Right lobe of liver (tissue), 6 donors: ENCODE data around the gene PDE9A. TPM values are rescaled to one million over a fixed set of nuclear protein-coding genes. Genes with fewer than 3 reads are reported as not detected.
"Not testable (repeated sequence)": the region's sequence is repeated elsewhere in the genome, so short reads cannot be mapped to it uniquely, and the experiment has no call there.

Experiments
- ATAC-seq, 4 donors: fragments of 200-7000 bp; cut with Tn5 transposase; one replicate each; pipeline ENCODE4 v1.9.1; 2020; ENCODE audit warnings: mild to moderate bottlenecking in 4 of 4, moderate library complexity in 4 of 4
- DNase-seq, 3 donors: peaks; one replicate each; pipeline ENCODE4 v3.0.0-alpha.2; 2020
- H3K27ac ChIP-seq, 3 donors: fragments of 200-600 bp; one replicate each; pipeline ENCODE4 v1.8.0; 2022
- H3K27me3 ChIP-seq, 2 donors: fragments of 200-600 bp; one replicate each; pipeline ENCODE4 v1.8.0; 2022
- H3K36me3 ChIP-seq, 4 donors: fragments of 200-600 bp; sonication (generic) in 1 of 4; one replicate each; pipeline versions ENCODE4 v1.5.1 to v1.8.0; 2017 to 2022; ENCODE audit warnings: control low read depth in 1 of 4
- H3K4me1 ChIP-seq, 4 donors: fragments of 200-600 bp; sonication (generic) in 1 of 4; one replicate each; pipeline versions ENCODE4 v1.5.1 to v1.8.0; 2017 to 2022; ENCODE audit warnings: control low read depth in 1 of 4
- H3K4me3 ChIP-seq, 3 donors: fragments of 200-600 bp; one replicate each; pipeline ENCODE4 v1.8.0; 2022
- H3K9me3 ChIP-seq, 4 donors: fragments of 200-600 bp; sonication (generic) in 1 of 4; one replicate each; pipeline versions ENCODE4 v1.5.1 to v1.8.0; 2017 to 2022; ENCODE audit warnings: control low read depth in 1 of 4
- POLR2A ChIP-seq: fragments of 450-650 bp; IDR thresholded peaks from one replicate; pipeline ENCODE4 v1.6.1; 2017; ENCODE audit warnings: antibody characterized with exemption, mild to moderate bottlenecking
- WGBS: methylation state at CpG from one replicate; pipeline ENCODE4 v1.1.6; 2018; ENCODE audit warnings: low coverage, low lambda C conversion rate; ENCODE audit not compliant: insufficient coverage; ENCODE audit errors: missing lambda C conversion rate; 5-methylcytosine and 5-hydroxymethylcytosine counted together
- intact Hi-C, 2 donors: fragments of 100-400 bp; cut with DNase I; formaldehyde crosslinking; loops; one replicate each; pipeline versions ENCODE4 v1.11.2 to v1.14.1; 2022
- total RNA-seq, 6 experiments: library from RNA; depleted of rRNA in 2 of 6; stranded (reverse); fragments of >200 nt in 2 of 6; fragmentation: NEBNext Ultra II Directional in 3 of 6; extraction: Animal tissue kit (Norgen Biotek cat#: 25700) in 3 of 6; gene quantifications; one replicate each; pipeline versions ENCODE4 v1.1.0 to v1.2.4, GENCODE V29; 2016 to 2023
- TF ChIP-seq, protein P1 (sequence below), 4 donors: fragments of 200-600 bp in 3 of 4; fragments of 450-650 bp in 1 of 4; IDR thresholded peaks; one replicate each; pipeline versions ENCODE4 v1.5.1 to v1.8.0; 2016 to 2022; ENCODE audit warnings: antibody characterized with exemption in 4 of 4, mild to moderate bottlenecking in 2 of 4
- donor health status: DM: no; HTN: yes; CAD: no.
- donor health status: DM: no; HTN: no; CAD: no.
- donor health status: DM: no; HTN: no; CAD: no.
- donor health status: DM: no; HTN: yes; CAD: no.
- donor health status: DM: no; HTN: yes; CAD: no.

Gene PDE9A
- total RNA-seq, 6 experiments from 2014 or later: 1.1 to 5.9 (median 3.3) TPM

DNA sequence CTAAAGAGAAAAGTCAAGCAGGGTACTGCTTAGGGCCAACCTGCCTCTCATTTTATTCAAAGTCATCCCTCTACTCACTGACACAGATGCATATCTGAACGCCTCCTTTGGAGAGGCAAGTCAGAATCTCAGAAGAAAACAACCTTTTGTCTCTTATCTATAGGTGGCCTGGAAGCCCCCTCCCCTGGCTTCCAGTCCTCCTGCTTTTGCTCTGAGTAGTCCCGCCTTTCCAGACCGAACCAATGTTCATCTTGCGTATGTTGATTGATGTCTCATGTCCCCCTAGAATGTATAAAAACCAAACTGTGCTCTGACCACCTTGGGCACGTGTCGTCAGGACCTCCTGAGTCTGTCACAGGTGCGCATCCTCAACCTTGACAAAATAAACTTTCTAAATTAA, 144.1 kb downstream of the PDE9A start:
- ATAC-seq (no peak), DNase-seq (no peak)
- no peaks in the 10 kb centered on the region for H3K36me3 ChIP-seq
- no peak overlapping the region for H3K4me3 ChIP-seq
- H3K4me1 ChIP-seq: no peaks in the 10 kb centered on the region
- 83% methylated on average over 7 of the region's 7 CpGs for WGBS
- no peaks in the 10 kb centered on the region for H3K9me3 ChIP-seq
- H3K27me3 ChIP-seq: no peaks in the 10 kb centered on the region
- intact Hi-C loops: no loop called here
- no peak overlapping the region for H3K27ac ChIP-seq
- TF ChIP-seq, protein P1, sequence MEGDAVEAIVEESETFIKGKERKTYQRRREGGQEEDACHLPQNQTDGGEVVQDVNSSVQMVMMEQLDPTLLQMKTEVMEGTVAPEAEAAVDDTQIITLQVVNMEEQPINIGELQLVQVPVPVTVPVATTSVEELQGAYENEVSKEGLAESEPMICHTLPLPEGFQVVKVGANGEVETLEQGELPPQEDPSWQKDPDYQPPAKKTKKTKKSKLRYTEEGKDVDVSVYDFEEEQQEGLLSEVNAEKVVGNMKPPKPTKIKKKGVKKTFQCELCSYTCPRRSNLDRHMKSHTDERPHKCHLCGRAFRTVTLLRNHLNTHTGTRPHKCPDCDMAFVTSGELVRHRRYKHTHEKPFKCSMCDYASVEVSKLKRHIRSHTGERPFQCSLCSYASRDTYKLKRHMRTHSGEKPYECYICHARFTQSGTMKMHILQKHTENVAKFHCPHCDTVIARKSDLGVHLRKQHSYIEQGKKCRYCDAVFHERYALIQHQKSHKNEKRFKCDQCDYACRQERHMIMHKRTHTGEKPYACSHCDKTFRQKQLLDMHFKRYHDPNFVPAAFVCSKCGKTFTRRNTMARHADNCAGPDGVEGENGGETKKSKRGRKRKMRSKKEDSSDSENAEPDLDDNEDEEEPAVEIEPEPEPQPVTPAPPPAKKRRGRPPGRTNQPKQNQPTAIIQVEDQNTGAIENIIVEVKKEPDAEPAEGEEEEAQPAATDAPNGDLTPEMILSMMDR (IDR thresholded peaks at IDR 0.05): no peak
- no peak for TF ChIP-seq POLR2A

DNA sequence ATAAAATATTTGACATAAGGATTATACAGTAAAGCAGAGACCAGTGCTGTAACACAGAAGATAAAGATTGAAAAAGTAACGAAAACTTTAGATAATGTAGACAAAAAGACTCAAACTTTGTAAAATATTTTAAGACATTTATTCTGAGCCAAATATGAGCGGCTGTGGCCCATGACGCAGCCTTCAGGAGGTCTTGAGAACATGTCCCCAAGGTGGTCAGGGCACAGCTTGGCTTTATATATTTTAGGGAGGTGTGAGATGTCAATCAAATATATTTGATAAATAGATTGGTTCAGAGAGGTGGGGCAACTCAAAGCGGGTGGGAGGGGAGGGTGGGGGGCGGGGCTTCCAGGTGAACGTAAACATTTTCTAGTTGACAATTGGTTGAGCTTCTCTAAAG, 144.7 kb downstream of the PDE9A start:
- WGBS: 79% methylated on average over 5 of the region's 6 CpGs
- ATAC-seq: no peak
- intact Hi-C loops: no loop called here

DNA sequence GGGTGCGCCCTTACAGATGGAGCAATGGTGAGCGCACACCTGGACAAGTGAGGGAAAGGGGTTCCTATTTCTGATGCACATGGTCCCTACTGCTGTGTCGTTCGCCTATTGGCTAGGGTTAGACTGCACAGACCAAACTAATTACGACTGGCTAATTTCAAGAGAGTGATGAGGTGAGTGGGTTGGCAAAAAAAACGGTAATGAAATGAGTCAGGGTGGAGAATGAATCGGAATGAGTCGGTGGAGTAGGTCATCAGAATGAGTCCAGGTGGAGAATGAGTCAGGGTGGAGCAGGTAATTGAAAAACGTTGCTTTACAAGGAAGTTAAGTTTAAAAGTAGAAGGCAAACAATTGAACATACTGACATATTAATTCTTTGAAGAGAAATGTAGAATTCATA, 146.1 kb downstream of the PDE9A start:
- H3K27ac ChIP-seq: no peak overlapping the region
- 65% methylated on average over 9 of the region's 9 CpGs for WGBS
- H3K4me1 ChIP-seq: no peaks in the 10 kb centered on the region
- H3K4me3 ChIP-seq: no peak overlapping the region
- intact Hi-C loops: no loop called here
- DNase-seq (no peak), ATAC-seq (no peak)
- H3K27me3 ChIP-seq: no peaks in the 10 kb centered on the region
- H3K36me3 ChIP-seq: no peaks in the 10 kb centered on the region
- H3K9me3 ChIP-seq: no peaks in the 10 kb centered on the region
- TF ChIP-seq, protein P1 (IDR thresholded peaks at IDR 0.05): no peak
- no peak for TF ChIP-seq POLR2A

More for the DNA sequence above, 144.7 kb downstream of the PDE9A start:
- no peaks in the 10 kb centered on the region for H3K4me1 ChIP-seq
- no peak for DNase-seq
- no peaks in the 10 kb centered on the region for H3K9me3 ChIP-seq
- no peak overlapping the region for H3K4me3 ChIP-seq
- no peaks in the 10 kb centered on the region for H3K27me3 ChIP-seq
- no peak overlapping the region for H3K27ac ChIP-seq
- TF ChIP-seq POLR2A: no peak
- TF ChIP-seq, protein P1 (IDR thresholded peaks at IDR 0.05): no peak
- no peaks in the 10 kb centered on the region for H3K36me3 ChIP-seq

DNA sequence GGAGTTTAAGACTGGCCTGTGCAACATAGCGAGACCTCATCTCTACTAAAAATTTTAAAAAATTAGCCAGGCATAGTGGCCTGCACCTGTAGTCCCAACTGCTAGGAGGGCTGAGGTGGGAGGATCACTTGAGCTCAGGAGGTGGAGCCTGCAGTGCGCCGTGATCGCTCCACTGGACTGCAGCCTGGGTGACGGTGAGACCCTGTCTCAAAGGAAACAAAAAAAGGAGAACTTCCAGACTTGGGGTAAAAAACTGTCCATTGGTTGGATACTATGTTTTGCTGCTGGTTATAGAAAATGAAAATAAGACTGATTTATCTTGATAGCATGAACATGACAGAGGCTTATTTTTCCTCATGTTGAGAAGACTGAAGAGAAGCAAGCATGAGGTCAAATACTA, 146.5 kb downstream of the PDE9A start:
- H3K27ac ChIP-seq: no peak overlapping the region
- H3K4me3 ChIP-seq: no peak overlapping the region
- WGBS: 59% methylated on average over 5 of the region's 5 CpGs
- TF ChIP-seq, protein P1 (IDR thresholded peaks at IDR 0.05): no peak
- TF ChIP-seq POLR2A: no peak
- no peak for ATAC-seq
- no peaks in the 10 kb centered on the region for H3K9me3 ChIP-seq
- intact Hi-C loops: loop anchor here in 1 of 2 donors (10.0 kb wide), 1 partner anchor 145 kb away; the partner anchor contains the start of gene PDE9A
- DNase-seq: no peak
- H3K36me3 ChIP-seq: no peaks in the 10 kb centered on the region
- H3K4me1 ChIP-seq: no peaks in the 10 kb centered on the region
- no peaks in the 10 kb centered on the region for H3K27me3 ChIP-seq

DNA sequence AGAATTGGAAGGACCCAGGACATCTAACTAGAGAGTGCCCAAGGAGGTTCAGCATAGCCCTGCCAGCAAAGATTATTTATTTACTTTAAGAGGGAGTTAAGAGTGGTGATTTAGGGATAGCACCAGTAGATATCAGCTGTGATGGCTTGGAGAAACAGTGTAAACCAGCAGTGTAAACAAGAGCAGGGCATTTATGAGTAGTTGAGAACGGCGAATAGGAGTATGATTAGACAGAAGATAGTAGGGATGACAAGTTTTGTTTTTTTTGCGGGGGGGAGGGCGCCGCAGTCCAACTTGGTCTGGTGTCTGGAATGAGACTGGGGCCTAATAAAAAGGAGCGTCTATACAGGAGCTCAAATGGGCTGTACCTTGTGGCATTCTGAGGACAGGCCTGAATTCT, 148.2 kb downstream of the PDE9A start:
- H3K27ac ChIP-seq, H3K4me3 ChIP-seq, H3K36me3 ChIP-seq, H3K4me1 ChIP-seq, H3K9me3 ChIP-seq, H3K27me3 ChIP-seq, ATAC-seq, DNase-seq: not testable (repeated sequence)
- intact Hi-C loops: loop anchor here in 1 of 2 donors (10.0 kb wide), 1 partner anchor 147 kb away; the partner anchor contains the start of gene PDE9A
- 93% methylated on average over 5 of the region's 6 CpGs for WGBS
